TTC549 (cell line): ENCODE data around the gene PEX12.
"Not testable (repeated sequence)": the region's sequence is repeated elsewhere in the genome, so short reads cannot be mapped to it uniquely, and the experiment has no call there.

ENCODE experiments used
- FAIRE-seq: peaks from 2 replicates; lab custom pipeline; 2012; peaks lifted over from hg19 to GRCh38; lab: Jason Lieb, UNC

PEX12 gene

DNA sequence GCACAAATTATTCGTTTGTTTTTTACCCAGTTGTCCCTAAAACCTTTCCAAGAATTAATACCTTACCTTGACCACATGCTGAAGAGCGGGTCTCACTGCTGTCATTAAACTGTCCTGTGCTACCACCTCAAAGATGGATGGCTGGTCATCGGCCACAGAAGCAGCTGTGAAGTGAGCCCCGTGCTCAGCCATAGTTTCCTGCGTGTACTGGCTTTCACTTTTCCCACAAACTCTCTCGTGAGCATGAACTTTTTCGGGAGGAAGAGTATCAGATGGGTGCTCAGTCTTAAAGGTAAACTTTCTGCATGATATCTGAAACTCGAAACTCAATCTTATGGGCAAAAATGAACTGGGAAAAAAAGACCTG, 558 bp downstream of the PEX12 start:
- FAIRE-seq: no peak

DNA sequence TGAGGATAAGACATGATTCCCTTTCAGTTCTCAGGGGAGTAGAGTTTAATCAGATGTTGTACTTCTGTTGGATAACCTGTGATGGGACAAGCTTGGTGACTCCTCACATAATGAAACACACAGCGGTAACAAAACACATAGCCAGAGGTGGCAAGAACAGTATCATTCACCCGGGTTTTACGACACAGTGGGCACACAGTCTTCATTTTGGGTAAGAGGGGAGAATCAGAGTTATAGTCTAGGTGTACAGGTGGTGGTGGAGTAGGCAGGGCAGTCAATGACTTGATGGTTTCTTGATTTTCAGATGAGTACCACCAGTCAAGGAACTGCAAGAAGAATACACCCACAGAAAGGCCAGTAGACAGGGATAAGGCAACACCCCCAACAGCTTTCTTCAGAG, 2.6 kb downstream of the PEX12 start:
- no peak for FAIRE-seq

DNA sequence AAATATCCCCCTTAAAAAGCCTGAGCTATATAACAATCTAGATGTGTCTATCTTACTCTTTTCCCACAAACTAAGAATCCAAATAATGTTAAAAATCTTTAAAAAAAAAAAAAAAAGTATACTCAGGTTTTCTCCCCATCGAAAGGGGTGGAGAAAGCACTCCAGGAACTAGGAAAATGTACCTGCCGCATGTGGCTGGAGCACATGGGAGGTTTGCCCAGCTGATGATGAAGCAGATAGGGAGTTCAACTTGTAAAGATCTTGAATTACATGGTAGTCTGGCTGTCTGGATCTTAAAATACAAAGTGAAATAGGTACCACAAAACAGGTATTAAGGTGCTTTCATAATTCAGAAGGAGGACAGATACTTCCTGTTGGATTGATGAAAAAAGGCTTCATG, 9.0 kb downstream of the PEX12 start:
- no peak for FAIRE-seq

DNA sequence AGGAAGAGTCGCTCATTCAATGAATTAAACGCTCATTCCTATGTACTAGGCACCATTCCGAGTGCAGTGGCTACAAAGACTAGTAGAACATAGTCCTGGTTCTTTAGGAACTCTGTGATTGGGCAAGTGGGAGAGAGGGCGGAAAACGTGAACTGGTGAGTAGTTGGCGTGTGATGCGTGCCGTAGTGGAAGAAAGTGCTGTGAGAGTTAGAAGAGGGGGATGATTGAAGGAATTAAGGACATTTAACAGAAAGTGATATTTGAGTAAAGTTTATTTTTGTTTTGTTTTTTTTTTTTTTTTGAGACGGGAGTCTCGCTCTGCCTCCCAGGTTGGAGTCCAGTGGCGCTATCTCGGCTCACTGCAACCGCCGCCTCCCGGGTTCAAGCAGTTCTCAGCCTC, 9.8 kb downstream of the PEX12 start:
- FAIRE-seq: no peak

DNA sequence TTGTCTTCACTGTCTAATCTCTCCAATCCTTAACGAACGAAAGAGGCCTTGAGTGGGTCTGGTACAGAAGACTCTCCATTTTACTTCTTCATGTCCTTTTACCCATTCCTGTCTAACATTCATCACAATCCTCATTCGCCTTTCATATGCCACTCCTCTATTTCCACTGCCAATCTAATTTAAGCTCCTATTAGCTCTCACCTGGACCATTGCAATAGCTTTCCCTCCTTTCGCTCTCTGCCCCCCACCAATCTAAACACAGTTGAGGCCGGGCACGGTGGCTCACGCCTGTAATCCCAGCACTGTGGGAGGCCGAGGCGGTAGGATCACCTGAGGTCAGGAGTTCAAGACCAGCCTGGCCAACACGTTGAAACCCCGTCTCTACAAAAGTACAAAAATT, 11.4 kb downstream of the PEX12 start:
- no peak for FAIRE-seq

DNA sequence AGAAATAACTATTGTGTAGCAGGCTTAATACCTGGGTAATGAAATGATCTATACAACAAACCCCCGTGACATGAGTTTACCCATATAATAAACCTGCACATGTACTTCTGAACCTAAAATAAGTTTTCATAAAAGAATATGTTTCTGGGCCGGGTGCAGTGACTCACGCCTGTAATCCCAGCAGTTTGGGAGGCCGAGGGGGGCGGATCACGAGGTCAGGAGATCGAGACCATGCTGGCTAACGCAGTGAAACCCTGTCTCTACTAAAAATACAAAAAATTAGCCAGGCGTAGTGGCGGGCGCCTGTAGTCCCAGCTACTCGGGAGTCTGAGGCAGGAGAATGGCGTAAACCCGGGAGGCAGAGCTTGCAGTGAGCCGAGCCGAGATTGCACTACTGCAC, 15.2 kb downstream of the PEX12 start:
- FAIRE-seq: not testable (repeated sequence)

DNA sequence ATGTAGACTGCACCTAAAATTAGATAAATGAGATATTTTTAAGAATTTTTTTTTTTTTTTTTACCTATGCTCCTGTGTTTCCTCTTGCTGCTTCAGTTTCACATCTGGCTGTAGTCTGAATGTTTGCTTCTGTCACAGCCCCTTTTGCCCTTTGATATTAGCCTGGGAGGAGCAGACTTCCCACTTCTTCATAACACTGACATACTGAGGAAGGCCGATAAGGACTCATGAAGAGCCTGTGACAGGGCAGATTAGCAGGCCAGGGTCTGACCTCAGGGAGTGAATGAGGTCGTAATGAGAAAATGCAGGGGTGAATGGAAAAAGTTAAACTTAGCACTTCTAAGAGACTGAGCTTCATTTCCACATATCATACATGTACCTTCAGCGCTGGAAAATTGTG, 17.7 kb downstream of the PEX12 start, which contains the start of gene SLFN14:
SLFN14 (minus strand) TSS at position 117 of the 400 bp plus-strand sequence. CDS start 2,757 bp downstream, outside the sequence.
- FAIRE-seq: no peak

DNA sequence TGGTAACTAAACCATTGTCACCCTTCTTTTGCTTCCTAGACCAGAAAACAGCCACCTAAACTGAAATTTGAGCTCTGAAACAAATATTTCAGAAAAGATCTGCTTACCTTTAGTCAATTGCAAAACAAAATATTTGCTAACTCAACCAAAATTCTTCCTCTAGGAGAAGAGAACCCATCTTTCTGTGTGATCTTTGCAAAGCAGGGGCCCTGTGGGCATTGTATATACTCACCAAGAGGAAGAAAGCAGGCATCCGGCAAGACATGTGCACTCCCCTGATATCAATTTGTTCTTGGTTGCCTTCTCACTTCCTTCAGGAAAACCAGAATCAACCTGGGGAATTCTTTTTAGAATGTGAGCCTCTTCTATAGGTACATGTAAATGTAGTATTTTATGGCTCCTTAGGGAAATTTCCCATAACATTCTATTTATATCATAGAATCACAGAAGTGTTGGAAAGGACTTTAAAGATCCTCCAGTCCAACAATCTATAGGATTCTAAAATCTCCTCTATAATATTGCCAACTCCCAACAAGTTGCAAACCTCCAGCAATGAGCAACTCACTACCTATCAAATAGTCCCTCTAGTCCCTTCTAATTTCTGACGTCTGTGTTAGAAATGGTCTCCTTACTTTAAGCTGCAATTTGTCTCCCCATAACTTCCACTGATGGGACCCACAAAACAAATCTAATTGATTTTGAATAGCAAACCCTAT, 18.7 kb downstream of the PEX12 start:
- FAIRE-seq: no peak

DNA sequence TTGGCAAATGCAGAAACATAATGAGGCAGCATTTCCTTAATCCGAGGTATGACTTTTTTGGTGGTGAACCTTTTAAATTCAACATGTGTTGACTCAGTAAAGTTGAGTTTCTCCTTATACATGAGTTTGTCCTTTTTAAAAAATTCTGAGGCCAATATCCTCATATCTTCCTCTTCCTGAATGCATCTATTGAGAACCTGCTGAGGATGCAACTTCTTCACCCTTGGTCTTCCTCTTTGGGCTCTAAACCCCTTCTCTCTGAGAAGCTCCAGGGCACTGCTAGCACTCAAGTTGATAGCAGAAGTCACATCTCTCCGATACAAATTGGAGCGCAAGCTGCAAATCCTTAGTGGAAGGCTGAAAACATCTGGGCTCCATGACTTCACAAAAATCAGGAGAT, 21.0 kb downstream of the PEX12 start:
- no peak for FAIRE-seq

DNA sequence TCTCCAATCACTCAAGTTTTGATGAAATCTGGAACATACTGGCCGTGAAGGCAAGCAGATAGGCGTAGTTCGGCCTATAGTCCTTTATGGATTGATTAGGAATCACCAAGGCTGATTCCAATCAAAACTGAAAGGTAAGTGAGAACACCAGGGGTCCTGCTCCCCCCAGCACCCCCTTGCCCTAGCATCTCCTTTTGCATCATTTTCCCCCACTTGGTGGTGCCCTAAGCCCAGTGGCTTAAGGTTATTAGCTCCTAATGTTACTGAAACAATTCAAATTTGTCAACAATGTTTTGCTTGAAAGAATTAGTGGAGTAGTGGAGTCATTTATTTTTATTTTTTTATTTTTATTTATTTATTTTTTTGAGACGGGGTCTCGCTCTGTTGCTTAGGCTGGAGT, 22.7 kb downstream of the PEX12 start:
- FAIRE-seq: no peak

DNA sequence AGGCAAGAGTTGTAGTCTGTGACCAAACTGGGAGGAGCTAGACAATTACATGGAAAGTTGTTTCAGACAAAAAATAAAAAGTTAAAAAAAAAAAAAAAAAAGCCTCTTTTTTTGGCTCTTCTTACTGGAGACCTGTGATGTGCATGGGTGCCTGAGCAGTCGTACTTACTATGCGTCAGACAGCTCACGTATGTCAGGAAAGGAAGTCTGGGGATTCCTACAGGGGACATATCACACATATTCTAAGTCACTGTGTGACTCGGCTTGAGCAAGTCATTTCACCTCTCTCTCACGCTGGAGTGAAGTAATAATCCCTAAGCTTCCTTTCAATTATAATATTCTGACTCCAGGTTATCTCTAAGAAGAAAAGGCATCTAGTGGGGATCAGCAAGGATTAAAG, 23.7 kb downstream of the PEX12 start:
- FAIRE-seq: no peak

DNA sequence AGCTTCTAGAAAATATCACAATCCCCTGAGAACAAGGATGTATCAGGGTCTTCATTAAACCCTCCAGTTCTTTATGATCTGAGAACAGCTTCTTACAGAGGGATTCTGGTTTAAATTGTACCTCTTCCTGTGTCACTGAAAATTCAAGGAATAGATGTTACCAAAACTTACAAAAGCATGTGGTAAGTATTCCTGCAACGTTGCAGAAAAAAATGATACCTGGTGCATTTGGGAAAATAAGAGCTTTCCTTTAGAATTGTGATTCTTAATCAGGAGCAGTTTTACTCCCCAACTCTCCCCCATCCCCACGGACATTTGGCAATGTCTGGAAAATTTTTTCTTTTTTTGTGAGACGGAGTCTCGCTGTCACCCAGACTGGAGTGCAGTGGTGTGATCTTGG, 25.1 kb downstream of the PEX12 start:
- no peak for FAIRE-seq

DNA sequence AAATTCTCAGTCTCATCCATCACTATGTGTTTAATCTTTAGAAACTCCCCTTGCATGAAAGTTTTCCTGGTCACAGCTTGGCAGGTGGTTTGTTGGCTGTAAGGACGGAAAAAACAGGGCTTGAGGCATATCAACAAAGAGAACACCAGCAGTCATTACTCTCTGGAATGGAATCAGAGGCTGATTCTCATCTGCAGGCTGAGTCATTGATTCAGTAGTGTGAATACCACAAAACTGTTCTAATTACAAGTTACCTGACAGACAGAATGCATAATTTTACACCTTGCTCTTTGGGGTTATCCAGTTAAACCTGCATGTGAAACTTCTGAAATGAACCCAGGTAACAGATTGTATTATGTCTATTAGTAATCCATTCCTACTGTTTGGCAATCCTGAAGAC, 29.4 kb downstream of the PEX12 start:
- FAIRE-seq: no peak

DNA sequence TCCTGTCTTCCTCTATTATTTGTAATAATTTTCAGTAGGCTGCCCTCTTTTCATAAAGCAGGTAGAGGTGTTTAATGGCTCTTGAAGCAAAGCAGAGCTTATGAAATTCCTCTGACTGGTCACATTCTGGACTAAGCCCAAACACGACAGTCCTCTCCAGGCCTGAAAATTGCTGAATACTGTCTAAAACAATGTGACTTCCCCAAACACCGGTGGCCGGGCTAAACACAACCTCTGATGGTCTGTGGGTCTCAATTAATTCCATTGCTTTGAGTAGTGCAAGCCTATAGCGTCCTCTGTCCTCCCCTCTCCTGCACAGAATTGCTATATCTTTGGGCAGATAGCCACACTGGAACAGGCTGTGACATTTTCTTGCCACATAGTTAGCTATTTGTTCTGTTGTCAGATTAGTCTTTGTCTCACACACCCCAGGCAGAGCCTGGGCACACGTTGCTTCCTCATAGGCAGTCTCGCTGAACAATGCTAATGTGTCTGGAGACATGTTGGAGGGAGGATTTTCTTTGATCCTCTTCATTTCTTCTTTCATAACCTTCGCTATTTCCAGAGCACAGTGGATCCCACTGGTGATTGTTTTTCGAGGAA, 30.1 kb downstream of the PEX12 start:
- no peak for FAIRE-seq

DNA sequence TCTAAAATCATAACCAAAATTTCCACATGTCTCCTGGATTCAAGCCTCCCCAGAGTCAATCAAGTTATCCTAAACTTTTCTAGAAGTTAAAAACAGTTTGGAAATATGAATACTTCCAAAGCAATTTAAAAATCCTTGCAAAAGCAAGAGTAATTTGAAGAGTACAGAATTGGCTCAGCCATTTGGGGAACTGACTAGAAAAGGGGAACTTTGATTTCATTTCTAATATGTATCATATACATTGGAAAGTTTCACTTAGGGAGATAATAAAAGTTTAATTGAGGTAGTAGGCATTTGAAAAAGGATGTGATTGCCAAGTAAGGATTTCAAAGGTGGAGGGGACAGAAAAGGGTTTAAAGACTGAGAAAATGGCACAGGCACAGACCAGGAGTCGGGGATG, 31.9 kb downstream of the PEX12 start:
- no peak for FAIRE-seq

DNA sequence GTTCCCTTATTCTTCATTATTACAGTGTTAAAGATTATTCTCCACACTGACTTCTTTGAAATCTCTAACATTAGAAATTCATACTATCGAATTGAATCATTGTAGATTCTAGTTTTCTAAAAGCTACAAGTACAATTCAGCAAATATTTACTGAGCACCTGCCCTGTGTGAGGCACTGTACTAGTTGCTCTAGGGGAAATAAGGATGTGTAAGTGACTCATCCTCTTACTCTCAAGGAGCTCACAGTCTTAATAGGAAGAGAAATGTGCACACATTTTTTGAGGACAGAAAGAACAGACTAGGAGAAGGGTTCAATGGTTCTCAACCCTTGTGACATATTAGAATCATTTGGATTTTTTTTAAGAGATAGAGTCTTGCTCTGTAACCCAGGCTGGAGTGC, 33.2 kb downstream of the PEX12 start:
- FAIRE-seq: no peak

DNA sequence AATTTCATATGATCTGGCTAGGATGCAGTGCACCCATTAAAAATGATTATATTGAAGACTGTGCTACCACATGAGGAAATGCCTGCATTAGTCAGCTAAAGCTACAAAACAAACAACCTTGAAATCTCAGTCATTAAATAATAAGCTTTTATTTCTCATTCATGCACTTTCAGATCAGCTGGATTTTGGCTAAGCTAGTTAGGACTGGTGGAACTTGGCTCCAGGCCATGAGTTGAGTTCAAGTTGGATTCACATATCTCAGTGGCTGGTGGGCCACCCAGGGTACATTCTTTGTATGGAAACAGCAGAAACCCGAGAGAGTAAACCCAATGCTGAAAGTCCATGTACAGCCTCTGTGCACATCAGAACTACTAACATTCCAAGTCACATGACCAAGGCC, 34.5 kb downstream of the PEX12 start:
- FAIRE-seq: no peak

DNA sequence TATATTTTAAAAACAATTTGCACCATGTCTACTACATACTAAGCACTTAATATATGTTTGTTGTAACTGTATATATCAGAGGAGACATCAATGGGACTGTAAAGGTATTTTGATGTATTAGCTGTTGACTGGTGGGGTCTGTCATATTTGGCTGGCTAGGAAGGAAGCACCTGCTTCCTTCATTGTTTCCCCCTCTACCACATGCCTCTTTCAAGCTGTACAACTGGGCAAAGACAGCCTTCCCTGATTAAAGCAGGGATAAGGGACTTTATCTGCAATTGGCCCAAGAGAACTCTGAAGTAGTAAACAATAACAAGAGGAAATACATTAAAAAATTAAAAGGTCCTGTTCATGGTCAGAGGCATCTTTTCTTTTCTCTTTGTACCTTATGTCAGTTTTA, 35.4 kb downstream of the PEX12 start:
- FAIRE-seq: no peak

DNA sequence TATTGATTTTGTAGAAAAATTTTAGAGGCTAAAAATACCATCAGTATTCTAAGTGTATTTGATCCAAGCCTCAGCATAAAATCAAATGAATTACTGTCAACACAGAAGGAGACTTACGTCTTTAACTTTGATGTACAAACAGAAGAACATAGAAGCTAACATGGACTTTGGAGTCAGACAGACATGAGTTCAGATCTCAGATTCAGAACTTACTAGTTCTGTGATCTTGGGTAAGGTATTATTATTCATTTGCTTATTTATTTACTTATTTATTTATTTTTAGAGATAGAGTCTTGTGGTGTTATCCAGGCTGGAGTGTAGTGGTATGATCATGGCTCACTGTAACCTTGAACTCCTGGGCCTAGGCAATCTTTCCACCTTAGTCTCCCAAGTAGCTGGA, 36.9 kb downstream of the PEX12 start:
- FAIRE-seq: no peak

DNA sequence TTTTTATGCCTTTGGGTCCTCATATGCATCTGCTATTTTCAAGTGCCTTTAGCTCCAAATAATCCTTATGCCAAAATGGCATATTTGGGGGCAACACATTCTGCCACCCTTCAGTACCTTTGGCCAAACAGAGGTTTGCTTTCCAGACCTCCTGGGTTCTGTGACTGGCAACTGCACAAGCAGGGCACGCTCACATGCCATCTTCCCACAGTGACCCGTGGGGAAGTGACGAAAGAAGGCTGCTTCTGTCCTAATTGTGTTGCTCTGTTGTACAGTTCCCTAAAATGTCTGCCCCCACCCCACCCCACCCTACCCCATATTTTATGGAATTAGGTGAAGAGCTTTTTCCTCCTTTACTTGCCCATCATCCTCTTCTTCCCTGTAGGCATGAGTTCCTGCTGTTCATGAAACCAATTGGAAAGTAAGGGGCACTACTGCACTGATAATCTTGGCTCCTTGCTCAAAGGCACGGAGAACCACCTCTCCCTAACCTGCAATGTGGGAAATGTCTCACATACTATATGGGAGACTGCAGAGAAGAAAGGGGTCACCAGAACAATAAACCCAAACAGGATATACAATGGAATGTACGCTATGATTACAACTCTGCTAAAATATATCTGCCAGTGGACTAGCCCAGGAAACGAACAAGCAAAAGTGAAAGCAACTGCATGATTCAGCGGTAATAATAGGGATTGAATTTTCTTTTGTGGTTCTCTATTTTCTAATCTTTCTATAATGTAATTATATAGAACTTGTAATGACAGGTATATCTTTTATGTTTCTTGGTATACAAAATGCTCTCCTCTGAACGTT, 37.6 kb downstream of the PEX12 start:
- FAIRE-seq: no peak

DNA sequence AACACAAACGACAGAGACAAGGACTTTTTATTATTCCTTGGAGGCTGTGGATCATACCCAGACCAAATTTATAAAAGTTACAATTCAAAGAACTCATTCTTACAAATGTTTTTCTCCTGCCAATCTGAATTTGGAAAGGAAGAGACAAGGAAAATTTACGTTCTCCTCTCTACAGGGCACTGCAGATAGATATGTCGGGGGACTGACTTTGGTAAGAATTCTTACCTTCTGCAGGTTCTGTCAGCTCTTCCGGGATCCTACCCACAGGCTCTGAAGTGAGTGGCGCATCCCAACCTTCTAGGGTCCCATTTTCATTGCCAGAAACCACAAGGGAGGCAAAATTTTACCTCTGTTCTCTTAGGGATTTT, 38.7 kb downstream of the PEX12 start:
- no peak for FAIRE-seq

DNA sequence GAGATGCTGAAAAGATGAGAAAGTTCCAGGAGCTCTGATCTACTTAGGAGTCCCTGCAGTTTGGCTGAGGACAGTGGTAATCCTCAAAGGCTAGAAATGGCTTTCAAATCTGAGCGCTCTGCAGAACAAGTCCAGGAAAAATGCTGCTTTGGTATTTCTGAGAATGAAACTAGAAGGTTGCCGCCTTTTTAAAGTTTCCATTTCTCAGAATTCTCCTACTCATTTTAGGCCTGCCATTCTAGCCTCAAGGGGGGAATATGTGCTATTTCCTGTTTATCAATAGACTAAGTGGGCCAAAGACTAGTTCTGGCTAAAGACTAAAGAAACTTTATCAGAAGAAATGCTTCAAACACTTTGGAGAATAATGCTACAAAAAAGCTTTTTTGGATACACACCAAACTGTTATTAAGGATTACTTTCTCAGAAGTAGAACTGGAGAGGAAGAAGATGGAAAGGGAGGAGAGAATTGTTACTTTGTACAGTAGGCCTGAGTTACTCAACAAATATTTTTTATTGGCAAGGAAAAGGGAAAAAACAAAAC, 40.7 kb downstream of the PEX12 start, which contains the start of gene SLFN12L:
SLFN12L (minus strand) TSS at position 78 of the 541 bp plus-strand sequence. CDS start 15,314 bp downstream, outside the sequence.
- no peak for FAIRE-seq

DNA sequence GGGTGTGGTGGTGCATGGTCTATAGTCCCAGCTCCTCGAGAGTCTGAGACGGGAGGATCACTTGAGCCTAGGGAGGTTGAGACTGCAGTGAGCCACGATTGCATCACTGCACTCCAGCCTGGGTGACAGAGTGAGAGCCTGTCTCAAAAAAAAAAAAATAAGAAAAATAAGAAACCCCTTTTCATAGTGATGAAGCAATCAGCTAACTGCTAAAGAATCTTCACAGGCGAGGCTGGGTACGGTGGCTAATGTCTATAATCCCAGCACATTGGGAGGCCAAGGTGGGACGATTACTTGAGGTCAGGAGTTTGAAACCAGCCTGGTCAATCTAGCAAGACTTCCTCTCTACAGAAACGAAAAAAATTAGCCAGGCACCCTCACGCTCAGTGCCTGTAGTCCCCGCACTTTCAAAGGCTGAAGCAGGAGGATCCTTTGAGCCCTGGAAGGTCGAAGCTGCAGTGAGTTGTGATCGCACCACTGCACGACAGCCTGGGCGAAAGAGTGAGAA, 41.7 kb downstream of the PEX12 start:
- FAIRE-seq: no peak
